Stimulated activated naive CD8-positive, alpha-beta T cell treated with anti-CD3 and anti-CD28 coated beads, Interleukin-15, amount 100 ng/mL, for 72 hours (primary cell): Measurements from ENCODE around the gene NEU3.
"Not testable (repeated sequence)": the region's sequence is repeated elsewhere in the genome, so short reads cannot be mapped to it uniquely, and the experiment has no call there.

ENCODE experiments used
- ATAC-seq: fragments of 150-1000 bp; cut with Tn5 transposase; 2 replicates; pipeline ENCODE4 v1.10.0; 2021; ENCODE audit warnings: mild to moderate bottlenecking, moderate library complexity
- DNase-seq, 2 donors: peaks; one replicate each; pipeline ENCODE4 v3.0.0; 2021 to 2022
- H3K27ac Mint-ChIP-seq, 2 donors: one replicate each; pipeline ENCODE4 v1.8.0; 2022; ENCODE audit warnings: mild to moderate bottlenecking in 2 of 2, mixed read lengths in 2 of 2, moderate library complexity in 2 of 2
- H3K27me3 Mint-ChIP-seq: one replicate; pipeline ENCODE4 v1.8.0; 2022; ENCODE audit warnings: mixed read lengths
- H3K4me1 Mint-ChIP-seq: one replicate; pipeline ENCODE4 v1.8.0; 2022; ENCODE audit warnings: mild to moderate bottlenecking, mixed read lengths
- H3K4me3 Mint-ChIP-seq, 2 donors: one replicate each; pipeline ENCODE4 v1.8.0; 2022; ENCODE audit warnings: mild to moderate bottlenecking in 2 of 2, mixed read lengths in 2 of 2, moderate library complexity in 1 of 2
- H3K9me3 Mint-ChIP-seq, 2 donors: one replicate each; pipeline ENCODE4 v1.8.0; 2022; ENCODE audit warnings: mixed read lengths in 2 of 2

NEU3 gene

GRCh38 chr11:74988541-74989259, at the start of gene NEU3:
Gene NEU3 (plus strand): TSS chr11:74988933. CDS start chr11:74989061, 128 bp downstream.
- DNase-seq (peak; percentile 81 to 83), ATAC-seq (peak; percentile 97)
- Mint-ChIP-seq H3K9me3 (no peaks in the 10 kb centered on the region), H3K27me3 (no peaks in the 10 kb centered on the region), H3K4me1 (peaks cover 29% of the 10 kb centered on the region), H3K4me3 (peak within 1 kb of the TSS; percentile 97 to 98), H3K27ac (peak within 1 kb of the TSS; percentile 91 to 97)

- DNase-seq (no peak), ATAC-seq (no peak)
- Mint-ChIP-seq H3K27me3 (no peaks in the 10 kb centered on the region), H3K9me3 (no peaks in the 10 kb centered on the region), H3K27ac (peak overlapping the region in 1 of 2 donors; percentile 67), H3K4me3 (no peak overlapping the region), H3K4me1 (no peaks in the 10 kb centered on the region)
These were observed 47.2 kb upstream of the NEU3 start for GRCh38 chr11:74941492-74941891.

GRCh38 chr11:74942073-74942759, 46.5 kb upstream of the NEU3 start:
- no peak for DNase-seq
- no peaks in the 10 kb centered on the region for H3K9me3 Mint-ChIP-seq
- no peaks in the 10 kb centered on the region for H3K4me1 Mint-ChIP-seq
- no peaks in the 10 kb centered on the region for H3K27me3 Mint-ChIP-seq
- H3K4me3 Mint-ChIP-seq: no peak overlapping the region
- no peak for ATAC-seq
- peak overlapping the region in 1 of 2 donors; percentile 37 for H3K27ac Mint-ChIP-seq

GRCh38 chr11:74948546-74948897, 40.2 kb upstream of the NEU3 start:
- peaks cover 31% of the 10 kb centered on the region for H3K4me1 Mint-ChIP-seq
- peak overlapping the region; percentile 91 to 97 for H3K4me3 Mint-ChIP-seq
- H3K27ac Mint-ChIP-seq: peak overlapping the region; percentile 99
- DNase-seq: no peak
- H3K9me3 Mint-ChIP-seq: no peaks in the 10 kb centered on the region
- no peaks in the 10 kb centered on the region for H3K27me3 Mint-ChIP-seq
- ATAC-seq: peak; percentile 42

GRCh38 chr11:74948898-74949752, 39.6 kb upstream of the NEU3 start, which contains the start of the genes SPCS2 and XRRA1:
Gene SPCS2 (plus strand): TSS chr11:74949266. CDS start chr11:74949286, 20 bp downstream.
Gene XRRA1 (minus strand): TSS chr11:74949091. CDS start chr11:74940878, 8,213 bp downstream.
- DNase-seq: peak; percentile 98 to 99
- Mint-ChIP-seq H3K27me3 (no peaks in the 10 kb centered on the region), H3K4me1 (peaks cover 34% of the 10 kb centered on the region), H3K9me3 (no peaks in the 10 kb centered on the region), H3K4me3 (peak within 1 kb of the TSS; percentile 91 to 97), H3K27ac (peak within 1 kb of the TSS; percentile 99)
- peak; percentile 99 for ATAC-seq

GRCh38 chr11:74949753-74950137, 39.0 kb upstream of the NEU3 start:
- peak overlapping the region; percentile 91 to 97 for H3K4me3 Mint-ChIP-seq
- ATAC-seq (no peak), DNase-seq (no peak)
- H3K27me3 Mint-ChIP-seq: no peaks in the 10 kb centered on the region
- peak overlapping the region; percentile 99 for H3K27ac Mint-ChIP-seq
- no peaks in the 10 kb centered on the region for H3K9me3 Mint-ChIP-seq
- peaks cover 40% of the 10 kb centered on the region for H3K4me1 Mint-ChIP-seq

- no peak for DNase-seq
These were observed 38.3 kb upstream of the NEU3 start for GRCh38 chr11:74950374-74950969.

GRCh38 chr11:74951226-74951625, 37.5 kb upstream of the NEU3 start:
- Mint-ChIP-seq H3K4me1 (peaks cover 44% of the 10 kb centered on the region), H3K4me3 (peak overlapping the region; percentile 91 to 97), H3K27me3 (no peaks in the 10 kb centered on the region), H3K9me3 (no peaks in the 10 kb centered on the region), H3K27ac (peak overlapping the region in 1 of 2 donors; percentile 12)
- DNase-seq (no peak), ATAC-seq (no peak)

More at GRCh38 chr11:74950374-74950969, 38.3 kb upstream of the NEU3 start:
- Mint-ChIP-seq H3K4me1 (peaks cover 40% of the 10 kb centered on the region), H3K4me3 (peak overlapping the region; percentile 91 to 97), H3K27ac (peak overlapping the region; percentile 99), H3K27me3 (no peaks in the 10 kb centered on the region), H3K9me3 (no peaks in the 10 kb centered on the region)
- no peak for ATAC-seq

- DNase-seq (no peak), ATAC-seq (no peak)
- Mint-ChIP-seq H3K9me3 (no peaks in the 10 kb centered on the region), H3K27ac (no peak overlapping the region), H3K4me1 (peaks cover 57% of the 10 kb centered on the region), H3K4me3 (no peak overlapping the region), H3K27me3 (no peaks in the 10 kb centered on the region)
These were observed 36.0 kb upstream of the NEU3 start for GRCh38 chr11:74952752-74953151.

GRCh38 chr11:74953451-74953850, 35.3 kb upstream of the NEU3 start:
- Mint-ChIP-seq H3K9me3 (no peaks in the 10 kb centered on the region), H3K27me3 (no peaks in the 10 kb centered on the region), H3K4me1 (peaks cover 64% of the 10 kb centered on the region), H3K27ac (no peak overlapping the region), H3K4me3 (no peak overlapping the region)
- DNase-seq (no peak), ATAC-seq (no peak)

- ATAC-seq: no peak
These were observed 34.5 kb upstream of the NEU3 start for GRCh38 chr11:74954199-74954598.

GRCh38 chr11:74956397-74957015, 32.2 kb upstream of the NEU3 start:
- peaks cover 65% of the 10 kb centered on the region for H3K4me1 Mint-ChIP-seq
- peak overlapping the region in 1 of 2 donors; percentile 13 for H3K27ac Mint-ChIP-seq
- H3K27me3 Mint-ChIP-seq: no peaks in the 10 kb centered on the region
- H3K9me3 Mint-ChIP-seq: no peaks in the 10 kb centered on the region
- no peak for ATAC-seq
- no peak overlapping the region for H3K4me3 Mint-ChIP-seq
- DNase-seq: no peak

More at GRCh38 chr11:74954199-74954598, 34.5 kb upstream of the NEU3 start:
- no peak for DNase-seq
- Mint-ChIP-seq H3K27ac (no peak overlapping the region), H3K27me3 (no peaks in the 10 kb centered on the region), H3K4me1 (peaks cover 69% of the 10 kb centered on the region), H3K9me3 (no peaks in the 10 kb centered on the region), H3K4me3 (no peak overlapping the region)

- Mint-ChIP-seq H3K27ac (no peak overlapping the region), H3K27me3 (no peaks in the 10 kb centered on the region), H3K9me3 (no peaks in the 10 kb centered on the region), H3K4me3 (no peak overlapping the region), H3K4me1 (peaks cover 69% of the 10 kb centered on the region)
- DNase-seq (no peak), ATAC-seq (no peak)
These were observed 30.6 kb upstream of the NEU3 start for GRCh38 chr11:74957937-74958629.

- not testable (repeated sequence) for H3K27ac Mint-ChIP-seq, ATAC-seq, H3K27me3 Mint-ChIP-seq, H3K9me3 Mint-ChIP-seq, H3K4me3 Mint-ChIP-seq, DNase-seq
- peaks cover 59% of the 10 kb centered on the region for H3K4me1 Mint-ChIP-seq
These were observed 28.6 kb upstream of the NEU3 start for GRCh38 chr11:74960128-74960527.
